Stimulated activated naive CD8-positive, alpha-beta T cell treated with anti-CD3 and anti-CD28 coated beads, Interleukin-15, Interleukin-2, amounts not matched to agents 100 U/mL and 50 U/mL, for 24 hours (primary cell): ENCODE measurements around the gene SND1.
A peak's percentile ranks its signal among the peaks of the same experiment; 100 is the strongest.

Experiments
- ATAC-seq: fragments of 150-1000 bp; cut with Tn5 transposase; one replicate; pipeline ENCODE4 v1.10.0; 2021
- DNase-seq: peaks from one replicate; pipeline ENCODE4 v3.0.0; 2021

The SND1 gene

DNA sequence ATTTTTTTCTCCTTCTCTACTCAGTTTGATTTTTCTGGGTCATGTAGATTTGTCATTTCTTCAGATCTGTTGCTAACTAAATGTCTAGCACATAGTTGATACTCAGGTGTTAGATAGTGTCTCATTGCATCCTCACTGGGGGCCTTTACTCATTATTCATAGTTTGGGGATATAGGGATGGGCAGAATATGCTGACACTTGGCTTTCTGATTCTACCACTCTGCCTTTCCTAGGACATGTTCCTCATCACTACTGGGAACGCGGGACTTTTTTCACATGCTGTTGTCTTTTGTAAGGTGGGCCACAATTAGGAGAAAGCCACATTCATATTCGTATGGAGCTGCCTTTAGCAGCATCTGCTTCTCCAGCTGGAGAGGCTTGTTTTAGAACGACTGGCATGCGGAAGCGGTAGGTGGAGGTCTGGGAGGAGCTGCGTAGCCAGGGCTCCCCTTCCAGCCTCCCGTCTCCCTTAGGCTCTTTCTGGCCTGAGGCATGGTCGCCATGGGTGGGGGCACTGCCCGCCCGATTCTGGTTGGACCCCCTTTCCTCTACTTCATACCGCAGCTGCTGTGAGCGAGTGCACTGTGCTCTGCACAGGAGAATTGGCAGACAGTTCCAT, 78.8 kb downstream of the SND1 start:
- no peak for ATAC-seq

DNA sequence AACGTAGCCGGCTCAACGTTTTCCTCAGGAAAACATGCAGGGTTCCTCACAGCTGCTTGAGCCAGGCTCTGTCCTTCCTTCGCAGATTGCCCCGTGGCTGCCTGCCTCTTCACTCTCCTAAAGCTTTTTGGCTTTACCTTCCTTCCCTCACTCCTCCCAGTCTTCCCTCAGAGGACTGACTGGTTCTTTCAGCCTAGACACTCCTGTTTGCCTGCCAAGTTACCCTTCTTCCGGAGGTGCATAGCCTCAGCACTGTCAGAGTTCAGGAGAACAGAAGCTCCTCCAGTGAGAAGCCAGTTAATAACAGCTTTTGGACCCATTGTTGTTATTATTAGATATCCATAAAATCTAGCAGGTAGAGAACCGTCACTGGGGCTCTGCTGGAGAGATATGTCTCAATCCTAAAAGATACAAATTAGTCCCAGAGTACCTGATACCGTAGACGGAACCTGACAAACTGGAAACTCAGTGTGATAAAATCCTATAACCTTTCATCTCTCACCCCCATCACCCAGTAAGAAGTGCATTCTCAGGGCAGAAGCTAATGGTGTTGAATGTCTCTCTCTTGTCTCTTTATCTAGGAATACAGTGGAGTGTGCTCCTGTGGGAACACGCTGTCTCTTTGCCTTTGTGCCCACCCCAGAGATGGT, 79.6 kb downstream of the SND1 start:
- ATAC-seq (no peak), DNase-seq (no peak)

More for the DNA sequence above, 78.8 kb downstream of the SND1 start:
- DNase-seq = no peak

DNA sequence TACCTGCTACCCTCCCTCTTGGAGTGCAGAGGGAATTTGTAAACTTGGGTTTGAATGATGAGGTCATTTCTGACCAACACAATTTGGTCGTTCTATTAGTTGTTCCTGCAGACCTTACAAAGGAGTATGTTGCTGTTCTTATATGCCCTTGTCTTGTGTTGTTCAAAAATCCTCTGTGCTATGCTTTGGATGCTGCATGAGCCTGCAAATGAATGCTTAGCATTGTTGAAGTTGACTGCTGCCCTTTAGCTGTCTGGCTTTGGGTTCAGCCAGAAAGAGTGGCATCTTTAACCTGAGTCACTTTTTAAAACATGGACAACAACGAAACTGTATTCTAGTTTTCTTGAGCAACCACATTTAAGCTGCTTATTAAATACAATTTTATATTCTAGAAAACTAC, 80.3 kb downstream of the SND1 start:
- ATAC-seq = no peak
- DNase-seq = no peak

DNA sequence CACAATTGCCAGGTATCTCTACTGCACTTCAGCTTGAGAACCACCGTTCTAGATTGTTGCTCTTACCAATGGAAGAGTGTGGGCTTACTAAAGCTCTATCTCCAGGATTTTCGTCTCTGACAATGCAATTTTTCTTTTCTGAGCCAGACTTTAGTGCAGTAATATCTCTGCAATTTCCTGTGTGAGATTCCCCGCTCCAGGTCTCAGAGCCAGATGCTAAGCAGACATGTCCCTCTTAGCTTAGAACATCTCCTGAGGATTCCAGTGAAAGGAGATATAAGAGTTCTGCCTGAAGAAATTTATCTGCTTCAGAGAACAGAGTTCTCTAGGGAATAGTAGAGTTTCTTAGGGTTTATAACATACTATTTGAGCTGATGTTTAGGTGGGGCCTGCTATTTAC, 82.0 kb downstream of the SND1 start:
- DNase-seq (no peak), ATAC-seq (no peak)

DNA sequence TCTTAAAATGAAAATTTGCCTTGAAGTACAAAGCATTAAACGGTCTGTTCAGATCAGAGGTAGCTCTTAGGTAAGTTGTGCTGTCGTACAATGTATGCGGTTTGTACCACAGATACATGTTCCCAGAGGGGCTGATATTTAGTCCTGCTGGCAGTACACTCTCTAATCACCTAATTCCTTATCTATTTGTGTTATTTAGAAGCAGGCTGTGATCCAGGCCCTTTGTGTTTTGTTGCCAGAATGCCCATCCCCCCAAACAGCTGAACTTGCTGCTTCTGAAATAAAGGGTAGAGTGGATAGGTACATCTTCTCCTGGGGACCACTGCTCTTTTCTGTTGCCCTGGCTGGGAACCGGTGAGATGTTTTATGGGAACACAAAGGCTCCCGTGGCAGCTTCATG, 84.5 kb downstream of the SND1 start:
- ATAC-seq (no peak), DNase-seq (no peak)

DNA sequence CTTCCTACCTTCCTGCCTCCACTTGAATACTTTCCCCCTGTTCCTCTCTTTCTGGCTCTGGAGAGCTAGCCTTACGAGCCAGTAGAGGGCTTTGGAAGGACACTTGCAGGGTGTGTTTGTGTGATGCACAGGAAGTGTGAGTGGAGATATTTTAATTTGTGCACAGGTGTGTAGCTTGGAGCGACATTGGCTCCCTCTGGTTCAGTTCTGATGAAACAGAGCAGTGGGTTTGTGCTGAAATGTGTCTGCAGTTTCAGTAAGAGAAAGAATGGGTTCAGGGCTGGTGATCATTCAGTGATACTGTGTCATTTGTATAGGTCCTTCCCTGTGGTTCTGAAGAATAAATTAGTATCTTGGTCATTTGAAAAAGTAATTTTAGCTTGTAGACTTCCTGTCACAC, 86.9 kb downstream of the SND1 start:
- DNase-seq = no peak
- ATAC-seq = no peak

DNA sequence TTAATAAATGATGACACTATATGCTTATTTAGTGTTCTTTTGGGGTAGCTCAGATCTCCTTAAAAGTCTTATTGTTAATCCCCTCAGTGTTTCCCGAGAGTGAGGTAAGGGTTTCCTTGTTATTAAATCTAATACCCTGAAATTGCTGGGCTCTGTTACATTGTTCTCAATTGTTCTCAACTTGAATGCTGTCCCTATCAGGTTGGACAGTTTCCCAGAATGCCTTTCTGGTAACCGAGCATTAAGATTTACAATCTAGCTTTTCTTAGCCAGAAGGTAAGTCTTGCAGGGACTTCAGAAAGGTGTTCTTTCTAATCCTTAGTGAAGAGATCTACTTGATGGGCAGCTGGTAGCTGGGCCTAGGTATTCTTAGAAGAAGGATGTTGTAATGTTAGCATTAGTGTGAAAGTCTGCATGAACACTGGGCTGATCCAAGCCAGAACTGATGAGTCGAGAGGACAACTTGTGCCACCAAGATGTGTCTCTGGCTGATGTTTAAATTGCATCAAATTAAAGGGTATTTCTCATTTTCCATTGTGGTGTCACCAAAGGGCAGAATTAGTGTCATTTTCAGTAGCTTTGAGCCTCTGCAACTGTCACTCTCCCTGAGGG, 89.9 kb downstream of the SND1 start:
- DNase-seq (no peak), ATAC-seq (no peak)

DNA sequence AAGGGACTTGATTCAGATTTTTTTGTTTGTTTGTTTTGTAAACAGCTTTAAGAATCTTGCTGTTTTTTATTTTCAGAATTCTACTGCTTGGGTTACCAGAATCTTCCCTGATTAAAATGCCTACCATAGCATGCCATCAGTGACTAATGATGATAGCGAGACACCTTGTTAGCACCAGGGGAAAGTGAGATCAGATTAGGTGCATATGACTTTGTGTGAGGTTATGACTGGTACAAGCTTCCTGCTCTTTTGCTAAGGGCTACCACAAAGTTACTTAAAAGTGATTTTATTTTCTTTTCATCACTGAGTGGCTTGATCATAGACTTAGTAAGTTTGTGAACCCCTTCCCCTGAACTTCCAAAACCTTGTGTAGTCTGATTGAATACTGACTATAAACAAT, 93.5 kb downstream of the SND1 start:
- peak; percentile 77 for ATAC-seq
- no peak for DNase-seq

DNA sequence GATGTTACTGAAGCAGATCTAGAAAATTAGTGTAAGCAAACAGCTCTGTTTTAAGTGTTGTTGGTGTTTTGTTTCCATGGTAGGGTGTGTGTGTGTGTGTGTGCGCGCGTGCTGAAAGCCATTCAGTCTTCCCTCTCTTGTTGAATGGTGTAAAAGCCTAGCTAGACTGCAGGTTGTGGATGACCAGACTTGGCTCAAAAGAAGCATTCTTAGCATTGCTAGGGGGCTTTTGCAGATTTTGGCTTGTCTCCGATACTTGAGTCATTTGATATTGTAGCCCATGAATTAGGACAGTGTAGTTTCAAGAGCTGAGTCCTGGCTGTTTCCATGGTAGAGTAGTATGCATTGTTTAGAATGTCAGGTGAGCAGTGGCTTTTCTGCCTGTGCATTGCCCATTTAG, 99.1 kb downstream of the SND1 start:
- DNase-seq (no peak), ATAC-seq (no peak)

DNA sequence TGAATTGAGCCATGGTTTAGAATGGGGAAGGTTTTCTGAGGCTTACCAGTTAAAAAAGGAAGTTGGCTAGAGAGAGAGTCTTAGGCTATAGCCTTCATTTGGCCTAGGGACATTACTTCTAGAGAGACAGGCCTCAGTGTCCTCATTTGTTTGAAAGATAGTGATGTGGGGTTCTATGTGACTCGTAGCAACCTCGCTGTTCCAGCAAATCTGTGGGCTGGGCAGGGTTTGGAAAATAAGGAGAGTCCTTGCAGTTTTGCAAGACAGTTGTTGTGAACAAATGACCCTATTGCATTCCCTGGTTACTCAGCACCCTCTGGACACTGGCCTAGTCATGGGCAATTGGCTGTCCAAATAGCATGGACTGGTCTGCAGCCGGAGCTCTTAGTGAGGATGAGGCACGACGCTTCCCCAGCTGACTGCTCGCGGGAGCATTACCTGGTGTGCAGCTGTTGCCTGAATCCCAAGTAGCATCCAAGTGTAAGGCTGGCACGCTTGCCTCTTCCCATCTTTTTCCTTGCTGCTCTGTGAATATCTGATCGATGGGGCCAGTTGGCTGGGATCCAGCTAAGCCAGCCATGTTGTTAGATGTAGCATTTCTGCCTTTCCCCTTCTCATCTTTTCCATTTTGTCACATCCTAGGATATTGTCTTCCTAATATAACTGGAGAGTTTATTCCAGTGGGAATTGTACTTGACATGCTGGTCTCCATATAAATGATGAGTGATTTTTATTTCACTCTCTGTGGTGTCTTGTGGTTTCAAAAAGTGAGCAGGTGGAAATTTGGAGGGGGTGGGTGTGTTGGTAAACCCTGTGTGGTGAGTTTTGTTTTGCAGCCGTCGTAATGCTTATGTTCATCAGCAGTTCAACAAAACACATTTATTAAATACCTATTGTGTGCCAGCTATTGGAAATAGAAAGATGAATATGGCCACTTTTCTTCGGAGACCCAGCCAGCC, 99.8 kb downstream of the SND1 start:
- no peak for ATAC-seq
- DNase-seq = no peak

DNA sequence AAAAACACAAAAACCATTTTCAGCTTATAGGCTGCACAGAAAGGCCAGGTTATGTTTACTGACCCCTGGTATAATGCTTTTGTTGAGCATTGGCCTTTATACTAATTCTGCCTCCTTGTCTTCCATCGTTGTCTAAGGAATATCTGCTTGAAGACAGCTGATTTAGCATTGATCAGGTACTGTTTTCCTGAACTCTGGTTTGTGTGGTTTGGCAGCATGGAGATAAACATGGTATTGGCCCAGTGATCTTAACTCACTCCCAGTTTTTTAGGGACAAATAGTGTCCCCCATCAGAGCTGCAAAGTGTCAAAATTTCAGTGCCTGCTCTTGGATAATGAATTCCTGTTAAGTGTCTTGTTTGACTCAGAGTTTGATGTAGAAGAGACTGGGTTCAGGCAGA, 100.8 kb downstream of the SND1 start:
- ATAC-seq = no peak
- no peak for DNase-seq

DNA sequence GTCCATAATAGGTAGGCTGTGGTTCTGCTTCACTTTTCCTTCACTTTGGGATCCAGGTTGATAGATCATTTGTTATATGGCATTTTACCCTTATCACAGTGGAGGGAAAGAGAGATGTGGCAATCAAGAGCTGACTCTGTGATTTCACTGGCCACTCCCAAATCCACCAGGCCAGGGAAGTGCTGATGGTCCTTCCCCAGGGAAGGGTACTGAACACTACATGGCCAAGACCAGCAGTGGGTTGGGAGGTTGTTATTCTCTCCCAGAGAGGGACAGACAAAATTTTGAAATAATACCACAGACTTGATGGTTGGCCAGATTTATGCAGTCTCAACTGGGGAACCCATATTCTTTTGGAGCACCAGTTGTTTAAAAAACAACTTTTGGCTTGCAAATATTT, 102.5 kb downstream of the SND1 start:
- ATAC-seq = no peak
- DNase-seq = no peak

DNA sequence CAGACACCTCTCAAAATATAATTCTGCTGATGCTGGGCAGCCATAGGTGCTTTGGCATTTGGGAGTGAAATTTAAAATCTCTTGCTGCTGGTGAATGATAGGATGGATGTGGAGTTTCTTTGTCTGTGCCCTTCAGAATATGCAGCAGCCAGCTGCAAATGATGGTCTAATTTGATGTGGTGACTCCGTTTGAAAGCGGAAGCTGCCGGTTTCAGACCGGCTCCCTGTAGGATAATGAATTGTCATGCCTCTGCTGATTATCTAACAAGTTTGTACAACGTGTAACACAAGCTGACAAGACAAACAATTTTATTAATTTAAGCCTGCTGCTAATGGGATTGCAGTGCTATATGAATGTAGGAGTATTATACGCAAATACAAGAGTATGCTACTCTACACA, 103.5 kb downstream of the SND1 start:
- ATAC-seq = no peak

DNA sequence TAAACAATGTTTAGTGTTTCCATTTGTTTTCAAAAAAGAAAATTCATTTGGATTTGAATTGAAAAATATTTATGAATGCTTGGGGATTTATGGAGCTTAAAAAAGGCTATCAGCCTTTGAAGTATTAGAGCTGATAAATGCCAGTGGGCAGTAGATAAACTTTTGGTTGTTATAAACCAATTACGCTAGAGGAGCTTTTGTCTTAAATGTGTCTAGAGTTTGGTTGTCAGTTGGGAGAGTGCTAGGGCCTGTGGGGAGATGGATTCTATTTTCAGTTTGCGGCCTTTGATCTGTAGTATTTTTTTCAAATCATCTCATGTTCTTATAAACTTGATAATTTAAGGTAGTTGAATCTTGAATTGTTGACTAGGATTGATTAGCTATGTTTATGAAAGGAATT, 104.0 kb downstream of the SND1 start:
- no peak for ATAC-seq
- DNase-seq = no peak

More for the DNA sequence above, 103.5 kb downstream of the SND1 start:
- no peak for DNase-seq

DNA sequence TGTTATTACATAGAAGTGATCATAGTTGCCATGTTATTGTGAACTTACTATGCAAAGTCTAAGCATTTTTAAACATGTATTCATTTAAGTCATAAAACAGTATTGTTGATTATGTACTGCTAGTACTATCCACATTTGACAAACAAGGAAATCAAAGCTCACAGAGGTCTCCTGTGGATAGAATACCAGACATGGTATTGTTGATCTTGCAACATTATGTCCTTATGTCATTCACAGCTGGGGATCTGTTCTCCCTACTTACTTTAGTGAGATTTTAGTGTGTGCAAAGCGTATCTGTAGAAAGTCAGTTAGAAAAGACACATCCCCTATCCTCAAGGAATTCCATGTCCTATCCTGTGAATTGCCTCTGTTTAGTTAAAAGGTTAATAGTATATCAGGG, 106.1 kb downstream of the SND1 start:
- no peak for DNase-seq
- no peak for ATAC-seq

DNA sequence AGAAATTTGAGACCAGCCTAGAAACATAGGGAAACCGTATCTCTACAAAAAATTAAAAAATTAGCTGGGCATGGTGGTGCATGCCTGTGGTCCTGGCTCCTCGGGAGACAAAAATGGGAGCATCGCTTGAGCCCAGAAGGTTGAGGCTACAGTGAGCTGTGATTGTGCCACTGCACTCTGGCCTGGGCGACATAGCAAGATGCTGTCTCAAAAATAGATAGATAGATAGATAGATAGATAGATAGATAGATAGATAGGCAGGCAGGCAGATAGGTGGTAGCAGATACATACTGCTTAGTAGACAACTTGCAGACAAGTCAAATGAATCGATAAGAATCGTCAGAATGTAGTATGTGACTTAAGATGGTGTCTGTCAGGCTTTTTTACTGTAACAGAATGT, 106.9 kb downstream of the SND1 start:
- ATAC-seq (no peak), DNase-seq (no peak)

DNA sequence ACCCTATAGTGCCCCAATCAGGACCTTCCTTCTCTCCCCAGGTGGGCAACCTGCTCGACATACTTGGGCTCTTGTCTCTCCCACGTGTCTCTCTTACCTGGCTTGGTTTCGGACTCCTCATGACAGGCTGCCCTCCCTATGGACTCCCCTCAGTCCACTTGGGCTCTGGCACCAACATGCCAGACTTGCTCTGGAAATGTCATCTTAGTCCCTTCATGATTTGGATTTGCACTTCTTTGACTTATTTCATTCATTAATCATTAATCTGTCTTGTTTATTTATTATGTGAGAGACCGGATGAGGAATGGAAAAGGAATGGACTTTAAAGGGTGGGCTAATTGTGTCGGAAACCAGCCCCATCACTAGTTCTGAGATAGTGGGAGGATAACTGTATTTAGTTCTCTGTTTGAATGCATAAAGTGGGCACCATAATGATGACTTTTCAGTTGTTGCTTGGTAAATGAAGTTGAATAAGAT, 108.0 kb downstream of the SND1 start:
- DNase-seq (no peak), ATAC-seq (no peak)

DNA sequence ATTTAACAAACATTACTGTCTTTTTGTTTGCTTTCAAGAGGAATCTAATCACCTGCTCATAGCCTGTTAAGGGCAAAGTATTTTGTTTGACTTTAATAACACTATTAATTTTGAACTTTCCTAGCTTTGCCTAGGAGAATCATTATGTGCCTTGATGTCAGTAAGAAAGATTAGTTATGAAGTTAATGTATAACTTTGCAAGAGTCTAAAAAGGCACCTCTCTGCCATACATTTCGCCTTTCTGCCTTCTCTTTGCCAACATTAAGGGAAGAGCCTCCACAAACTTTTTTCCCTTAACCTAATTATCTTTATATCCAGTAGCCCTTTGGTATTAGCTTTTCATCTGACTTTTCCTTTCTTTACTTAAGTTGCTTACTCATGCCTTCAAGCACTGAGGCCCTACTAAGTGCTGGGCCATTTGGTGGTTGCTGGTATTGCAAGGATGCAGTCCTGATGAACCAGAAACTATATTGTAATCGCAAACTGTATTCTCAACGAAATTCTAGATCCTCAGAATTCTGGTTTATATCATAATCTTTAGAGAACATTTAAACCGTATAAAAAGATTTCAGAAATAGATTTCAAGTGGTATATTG, 108.5 kb downstream of the SND1 start:
- ATAC-seq = no peak

DNA sequence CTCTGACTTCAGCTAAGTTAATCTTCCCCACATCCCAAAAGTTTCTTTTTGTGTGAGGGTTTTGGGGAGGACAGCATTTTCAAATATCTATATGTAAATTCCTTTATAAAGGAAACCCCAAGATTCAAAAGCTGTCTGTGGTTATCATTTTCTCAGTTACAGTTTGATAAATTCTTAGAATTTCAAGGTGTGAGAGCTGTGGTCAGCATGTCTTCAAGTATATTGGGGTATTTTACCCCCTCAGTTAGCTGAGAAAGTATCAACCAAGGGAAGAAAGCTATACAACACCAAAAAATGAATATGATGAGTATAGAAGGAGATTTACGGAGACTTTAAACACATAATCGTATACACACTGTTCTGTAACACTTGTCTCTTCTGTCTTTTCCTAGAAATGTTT, 109.2 kb downstream of the SND1 start:
- no peak for ATAC-seq
- DNase-seq = no peak

More for the DNA sequence above, 108.5 kb downstream of the SND1 start:
- DNase-seq = no peak

DNA sequence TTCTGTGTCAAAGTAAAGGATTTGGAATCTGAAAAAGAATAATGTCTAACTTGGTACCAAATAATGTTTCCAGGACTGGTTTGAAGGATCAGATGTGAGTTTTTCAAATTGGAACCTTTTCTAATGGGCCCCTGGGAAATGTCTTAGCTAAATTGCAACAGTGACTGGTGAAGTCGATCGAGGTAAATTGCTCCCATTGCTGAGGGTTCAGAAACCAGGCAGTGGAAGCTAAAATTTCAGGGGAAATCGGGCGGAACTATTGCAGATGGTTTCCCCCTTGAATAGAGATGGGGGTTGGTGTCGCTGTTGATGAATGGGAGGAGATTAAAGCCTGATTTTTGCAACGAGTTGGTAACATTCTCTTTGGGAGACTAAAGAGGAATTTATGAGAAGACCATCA, 112.7 kb downstream of the SND1 start:
- no peak for DNase-seq
- no peak for ATAC-seq

DNA sequence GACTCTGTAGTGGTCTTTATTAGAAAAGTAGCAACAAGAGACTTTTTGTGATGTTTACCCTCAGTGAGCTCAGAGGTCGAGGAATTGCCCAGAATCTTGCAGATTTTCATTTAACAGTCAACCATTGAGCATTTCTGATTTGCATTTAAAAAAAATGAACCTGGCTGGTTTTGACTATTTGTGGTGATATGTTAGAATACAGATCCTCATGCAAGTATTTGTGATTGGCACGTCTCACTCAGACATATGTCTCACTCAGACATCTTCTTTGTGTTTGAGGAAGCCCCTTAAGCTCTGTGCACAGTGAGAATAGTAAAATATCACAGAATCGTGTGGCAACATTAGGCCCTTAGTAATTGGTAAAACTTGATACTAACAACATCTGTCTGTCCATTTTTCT, 113.2 kb downstream of the SND1 start:
- DNase-seq = no peak
- no peak for ATAC-seq

DNA sequence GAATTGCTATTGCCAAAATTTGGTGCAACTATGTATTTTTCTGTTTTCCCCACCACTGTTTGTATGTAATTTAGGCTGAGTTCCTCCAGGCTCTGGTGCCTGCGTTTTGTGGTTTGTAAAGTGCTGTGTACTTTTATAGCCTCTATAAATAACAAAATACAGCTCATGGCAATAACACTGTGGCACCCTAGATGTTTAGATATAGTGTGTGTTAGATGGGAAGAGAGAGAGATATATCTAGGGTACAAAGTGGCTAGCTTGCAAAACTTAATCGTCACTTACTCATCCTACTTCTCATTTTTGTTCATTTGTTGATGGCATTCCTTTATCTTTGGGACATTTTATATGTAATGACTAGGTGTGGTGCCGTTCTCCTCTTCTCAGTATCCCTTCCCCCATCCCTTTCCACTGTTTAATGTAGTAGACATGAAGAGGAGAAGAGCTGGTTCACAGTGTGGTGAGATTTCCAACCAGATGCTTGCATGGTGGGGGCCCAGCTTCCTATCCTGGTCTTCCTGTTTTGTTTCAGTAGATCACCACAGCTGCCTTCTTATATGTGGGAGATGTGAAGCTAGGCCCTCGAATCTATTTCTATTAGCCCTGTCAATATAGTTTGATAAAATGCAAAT, 115.0 kb downstream of the SND1 start:
- DNase-seq (no peak), ATAC-seq (no peak)
